ENCODE measurements around the gene NDP.

The NDP gene

GRCh38 chrX:43973249-43974099, at the start of gene NDP:
Gene NDP, minus strand, starts transcription at chrX:43973390. Its CDS starts 14,745 bp downstream, at chrX:43958645.
- FAIRE-seq, result no peak
- no peak for DNase-seq (ENCODE audit: extremely low spot score, insufficient read length, low read depth)

DNA sequence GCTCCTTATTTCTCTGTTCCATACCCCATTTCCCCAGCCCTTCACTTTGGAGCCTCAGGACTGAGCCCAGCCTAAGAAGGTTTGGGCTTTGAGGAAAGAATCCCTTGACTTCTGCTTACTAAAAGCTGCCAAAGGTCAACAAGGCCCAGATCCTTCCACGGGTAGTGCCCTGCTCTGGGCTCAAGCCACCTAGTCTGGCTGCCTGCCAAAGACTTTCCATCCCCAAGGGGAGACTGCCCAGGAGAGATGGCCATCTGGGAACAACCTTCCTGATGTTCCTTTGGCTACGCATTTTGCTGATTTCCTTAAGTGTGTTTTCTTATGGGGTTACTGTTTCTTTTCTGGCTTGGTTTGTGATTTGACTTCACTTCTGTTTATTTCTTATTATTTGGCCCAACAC, 49.8 kb upstream of the NDP start:
- FAIRE-seq, result no peak
- DNase-seq (ENCODE audit: extremely low spot score, insufficient read length, low read depth), result no peak

DNA sequence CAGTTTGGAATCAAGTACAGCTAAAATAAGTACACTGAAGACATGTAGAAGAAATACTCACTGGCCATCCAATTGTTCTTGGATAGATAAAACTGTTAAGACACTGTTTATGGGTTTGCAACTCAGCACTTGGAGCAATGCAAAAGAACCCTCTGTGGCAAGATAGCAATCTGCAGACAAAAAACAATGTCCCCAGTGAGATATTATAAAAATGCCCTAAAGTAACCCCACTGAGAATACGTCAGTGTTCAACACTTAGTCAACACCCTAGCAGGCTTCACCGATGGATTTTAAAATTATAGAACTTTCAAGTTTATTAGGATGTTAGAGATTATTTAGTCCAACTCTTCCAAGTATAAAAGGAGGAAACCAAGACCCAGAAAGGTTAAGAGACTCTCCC, 47.5 kb upstream of the NDP start:
- FAIRE-seq, result no peak
- DNase-seq (ENCODE audit: extremely low spot score, insufficient read length, low read depth), result no peak

- FAIRE-seq, result no peak
These were observed 46.7 kb upstream of the NDP start for GRCh38 chrX:44019911-44020310.

DNA sequence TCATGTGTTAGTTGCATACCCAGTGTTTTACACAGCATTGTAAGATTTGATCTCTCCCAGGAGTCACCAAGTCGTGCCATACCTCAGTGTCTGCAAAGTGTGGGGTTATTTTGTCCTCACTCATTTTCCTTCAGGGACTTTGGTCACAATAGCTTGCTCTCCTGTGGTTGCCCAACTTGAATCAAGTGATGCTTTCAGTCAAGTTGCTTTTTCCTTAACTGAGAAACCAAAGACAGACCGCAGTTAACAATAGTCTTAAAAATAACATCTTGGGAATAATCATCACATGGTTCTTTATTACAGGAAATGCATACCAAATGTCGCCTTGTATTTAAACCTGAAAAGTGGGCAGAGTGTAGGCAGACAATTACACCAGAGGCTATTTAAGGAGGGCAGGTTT, 44.5 kb upstream of the NDP start:
- DNase-seq (ENCODE audit: extremely low spot score, insufficient read length, low read depth), result no peak
- no peak for FAIRE-seq

More at GRCh38 chrX:44019911-44020310, 46.7 kb upstream of the NDP start:
- no peak for DNase-seq (ENCODE audit: extremely low spot score, insufficient read length, low read depth)

DNA sequence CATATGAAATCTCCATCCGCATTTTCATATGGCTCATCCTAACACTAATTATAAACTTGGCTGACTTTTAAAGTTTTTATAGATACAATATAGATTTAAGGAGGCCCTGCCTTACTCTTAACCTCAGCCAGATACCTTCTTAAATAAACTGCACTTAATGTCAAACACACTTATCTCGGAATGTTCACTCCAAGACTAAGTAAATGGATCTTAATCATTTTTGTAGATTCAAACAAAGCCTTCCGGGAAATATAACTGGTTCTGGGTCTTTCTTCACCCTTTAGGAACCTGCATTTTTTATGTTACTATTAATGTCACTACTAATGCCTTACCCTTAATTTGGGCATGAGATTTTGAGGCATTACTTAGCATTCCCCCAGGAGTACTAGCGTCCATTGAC, 43.7 kb upstream of the NDP start:
- DNase-seq (ENCODE audit: extremely low spot score, insufficient read length, low read depth) (no peak), FAIRE-seq (no peak)

- FAIRE-seq (peak; percentile 36), DNase-seq (ENCODE audit: extremely low spot score, insufficient read length, low read depth) (no peak)
These were observed 39.4 kb upstream of the NDP start for GRCh38 chrX:44012484-44013096.

- no peak for DNase-seq (ENCODE audit: extremely low spot score, insufficient read length, low read depth)
These were observed 38.3 kb upstream of the NDP start for GRCh38 chrX:44011506-44011905.

GRCh38 chrX:44010626-44011025, 37.4 kb upstream of the NDP start:
- DNase-seq (ENCODE audit: extremely low spot score, insufficient read length, low read depth) (no peak), FAIRE-seq (no peak)

More at GRCh38 chrX:44011506-44011905, 38.3 kb upstream of the NDP start:
- FAIRE-seq, result peak; percentile 18

GRCh38 chrX:44006081-44006480, 32.9 kb upstream of the NDP start:
- no peak for FAIRE-seq
- DNase-seq (ENCODE audit: extremely low spot score, insufficient read length, low read depth), result no peak

- DNase-seq (ENCODE audit: extremely low spot score, insufficient read length, low read depth) (no peak), FAIRE-seq (no peak)
These were observed 30.8 kb upstream of the NDP start for GRCh38 chrX:44003975-44004374.

DNA sequence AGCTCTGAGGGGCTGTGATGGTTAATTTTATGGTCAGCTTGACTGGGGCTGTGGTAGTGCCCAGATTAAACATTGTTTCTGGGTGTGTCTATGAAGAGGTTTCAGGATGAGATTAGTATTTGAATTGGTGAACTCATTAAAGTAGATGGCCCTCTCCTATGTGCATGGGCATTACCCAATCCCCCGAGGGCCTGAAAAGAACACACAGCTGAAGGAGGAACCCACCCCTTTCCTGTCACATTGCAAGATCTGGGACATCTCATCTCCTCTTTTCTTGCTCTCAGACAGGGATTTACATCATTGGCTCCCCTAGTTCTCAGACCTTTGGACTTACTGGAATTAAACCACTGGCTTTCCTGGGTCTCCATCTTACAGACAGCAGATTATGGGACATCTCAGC, 29.4 kb upstream of the NDP start:
- FAIRE-seq (no peak), DNase-seq (ENCODE audit: extremely low spot score, insufficient read length, low read depth) (no peak)

- FAIRE-seq, result no peak
These were observed 25.2 kb upstream of the NDP start for GRCh38 chrX:43998374-43998773.

GRCh38 chrX:43996491-43996890, 23.3 kb upstream of the NDP start:
- no peak for FAIRE-seq

More at GRCh38 chrX:43998374-43998773, 25.2 kb upstream of the NDP start:
- DNase-seq (ENCODE audit: extremely low spot score, insufficient read length, low read depth), result no peak

GRCh38 chrX:43986083-43986482, 12.9 kb upstream of the NDP start:
- DNase-seq (ENCODE audit: extremely low spot score, insufficient read length, low read depth), result no peak
- no peak for FAIRE-seq

More at GRCh38 chrX:43996491-43996890, 23.3 kb upstream of the NDP start:
- no peak for DNase-seq (ENCODE audit: extremely low spot score, insufficient read length, low read depth)

DNA sequence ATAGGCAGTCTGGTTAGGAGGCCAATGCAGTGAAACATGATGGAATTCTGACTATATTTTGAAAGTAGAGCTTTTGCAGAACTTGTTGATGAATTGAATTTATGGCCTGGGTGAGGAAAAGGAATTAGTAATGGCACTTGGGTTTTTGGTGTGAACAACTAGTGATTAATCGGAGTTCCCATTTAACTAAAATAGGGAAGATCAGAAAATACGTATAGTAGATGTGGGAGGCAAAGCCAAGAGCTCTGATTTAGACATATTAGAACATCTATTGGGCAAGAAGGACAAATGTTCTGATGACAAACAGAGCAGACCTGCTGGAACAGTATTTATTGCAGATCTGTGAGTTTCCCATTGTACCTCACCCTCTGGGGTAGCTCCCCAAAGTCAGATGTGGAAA, 12.3 kb upstream of the NDP start:
- no peak for DNase-seq (ENCODE audit: extremely low spot score, insufficient read length, low read depth)
- no peak for FAIRE-seq

GRCh38 chrX:43978226-43978625, 5.0 kb upstream of the NDP start:
- DNase-seq (ENCODE audit: extremely low spot score, insufficient read length, low read depth) (no peak), FAIRE-seq (no peak)

DNA sequence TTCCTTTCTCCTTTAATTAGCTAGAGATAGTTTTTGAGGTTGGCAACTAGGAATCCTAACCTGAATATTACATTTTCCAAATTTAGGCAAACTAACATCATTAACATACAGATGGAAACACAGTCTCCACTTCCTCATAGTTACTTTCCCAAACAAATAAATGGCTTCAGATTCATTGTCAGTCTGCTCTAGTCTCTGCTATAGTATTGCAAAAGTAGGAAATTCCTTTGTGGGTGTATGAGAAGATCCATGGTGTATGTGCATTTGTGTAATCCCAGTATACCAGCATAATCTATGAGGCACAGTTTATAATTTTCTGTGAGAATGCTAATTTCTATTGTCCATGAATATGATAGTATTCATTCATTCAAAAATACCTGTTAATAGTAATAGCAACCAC, 3.0 kb upstream of the NDP start:
- no peak for FAIRE-seq
- no peak for DNase-seq (ENCODE audit: extremely low spot score, insufficient read length, low read depth)

DNA sequence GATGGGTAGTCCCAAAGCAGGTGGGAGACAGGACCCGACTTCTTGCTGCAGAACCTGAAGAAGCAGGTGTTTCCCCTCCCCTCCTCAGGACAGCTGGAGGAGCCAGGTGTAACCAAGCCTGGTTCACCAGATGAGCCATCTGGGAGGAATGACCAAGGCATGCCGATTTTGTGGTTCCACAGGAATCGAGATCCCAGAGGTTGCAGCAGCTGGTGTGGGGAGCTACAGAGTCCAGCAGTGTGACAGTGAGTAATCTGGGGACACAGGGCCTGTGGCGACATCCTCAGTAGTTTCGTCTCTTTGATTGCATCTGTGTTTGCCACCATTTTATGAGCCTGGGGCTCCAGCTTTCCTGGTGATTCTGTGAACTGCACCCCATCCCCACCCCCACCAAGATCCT, 2.6 kb upstream of the NDP start:
- no peak for FAIRE-seq
- no peak for DNase-seq (ENCODE audit: extremely low spot score, insufficient read length, low read depth)

DNA sequence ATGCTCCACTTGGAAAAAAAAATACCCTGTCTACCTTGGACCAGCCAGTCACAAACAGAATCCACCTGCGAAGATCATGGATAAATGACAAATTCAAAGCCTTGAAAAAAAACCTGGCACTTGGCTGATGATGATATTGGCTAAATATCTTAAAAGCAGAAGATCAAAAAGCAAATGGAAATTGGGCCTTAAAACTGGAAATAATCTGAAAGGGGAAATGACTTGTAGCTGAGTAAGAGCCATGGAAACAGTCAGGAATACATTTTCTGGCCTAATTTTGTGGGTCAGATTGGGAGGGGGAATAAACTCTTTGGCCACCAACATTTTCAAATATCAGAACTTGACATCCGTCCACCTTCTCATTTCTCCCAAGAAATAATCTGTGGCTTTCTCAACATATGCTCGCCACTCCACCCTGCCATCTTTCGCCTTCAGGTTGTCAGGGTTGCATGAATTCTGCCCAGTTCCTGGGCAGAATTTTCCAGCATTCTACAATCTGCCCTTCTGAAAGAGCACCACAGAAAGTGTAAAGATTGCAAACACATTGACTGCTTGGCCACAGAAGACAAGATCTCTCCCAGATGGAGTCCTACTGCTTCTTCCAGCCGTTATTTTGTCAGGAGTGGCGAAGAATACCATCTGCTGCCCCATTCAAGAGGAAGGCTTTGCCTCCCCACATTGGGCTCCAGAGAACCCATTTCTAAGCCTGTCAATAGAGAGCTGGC, 1.7 kb upstream of the NDP start:
- FAIRE-seq (no peak), DNase-seq (ENCODE audit: extremely low spot score, insufficient read length, low read depth) (no peak)

DNA sequence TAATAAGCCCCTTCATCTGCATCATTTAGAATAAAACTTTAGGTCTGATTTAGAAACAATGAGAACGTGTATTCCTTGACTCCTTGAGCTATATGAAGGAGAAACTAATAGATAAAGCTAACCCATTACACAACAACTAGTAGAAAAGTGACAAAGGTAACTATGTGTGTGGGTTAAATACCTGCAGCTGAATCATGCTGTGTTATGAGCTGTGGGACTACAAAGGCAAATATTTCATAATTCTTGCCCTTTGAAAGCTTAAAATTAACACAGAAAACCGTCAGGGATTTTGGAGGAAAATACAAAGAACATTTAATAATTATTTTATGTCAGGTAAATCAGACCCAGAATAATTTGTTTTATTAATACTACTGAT, 898 bp upstream of the NDP start:
- DNase-seq (ENCODE audit: extremely low spot score, insufficient read length, low read depth) (no peak), FAIRE-seq (no peak)

Data from GM18507 (cell line).